Measurements from ENCODE around the gene WDR27. TPM values are rescaled to one million over a fixed set of nuclear protein-coding genes. Genes with fewer than 3 reads are reported as not detected.

Gene WDR27
- total and polyA plus RNA-seq, 10 of the 15 experiments (the other 5 are each of a cell fraction or from before 2014, with no cell fraction given): 1.9 to 33.2 (median 19.0) TPM

DNA sequence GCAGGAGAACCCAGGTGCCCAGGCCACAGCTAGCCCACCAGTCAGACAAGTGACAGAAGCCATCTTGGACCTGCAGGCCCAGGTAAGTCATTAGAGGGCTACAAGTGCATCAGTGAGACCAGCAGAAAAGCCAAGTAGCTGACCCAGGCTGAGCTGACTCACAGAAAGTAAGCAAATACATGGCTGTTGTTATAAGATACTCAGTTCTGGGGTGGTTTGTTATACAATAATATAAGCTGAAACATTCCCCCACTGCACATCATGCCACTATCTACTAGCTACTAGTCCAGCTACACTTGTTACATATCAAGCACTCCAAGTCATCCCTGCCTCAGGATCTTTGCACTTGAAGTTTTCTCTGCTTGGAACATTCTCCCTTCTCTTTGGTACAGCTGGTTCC, 39.5 kb upstream of the WDR27 start:
- Histone ChIP-seq H2AFZ (ENCODE audit: control insufficient read depth, low read depth, low read length) (no peak overlapping the region), H3K4me2 (ENCODE audit: control insufficient read depth, insufficient read depth) (no peak overlapping the region), H3K36me3 (ENCODE audit: control insufficient read depth in 2 of 2, insufficient read depth in 2 of 2, low read length in 1 of 2) (no peaks in the 10 kb centered on the region), H3K27ac (ENCODE audit: control insufficient read depth, insufficient read depth) (no peak overlapping the region), H3K9me3 (replicated peaks; ENCODE audit: control insufficient read depth, insufficient read depth, low read length) (no peaks in the 10 kb centered on the region), H3K4me3 (no peak overlapping the region), H3K4me1 (ENCODE audit: control insufficient read depth, insufficient read depth, low read length) (no peaks in the 10 kb centered on the region), H4K20me1 (ENCODE audit: control insufficient read depth, insufficient read depth) (no peaks in the 10 kb centered on the region), H3K9ac (ENCODE audit: control insufficient read depth, insufficient read depth, low read length) (no peak overlapping the region), H3K27me3 (replicated peaks in 1 of 2; ENCODE audit: control insufficient read depth in 2 of 2, insufficient read depth in 2 of 2, low read length in 1 of 2) (no peaks in the 10 kb centered on the region), H3K79me2 (ENCODE audit: control insufficient read depth, insufficient read depth, low read length) (no peaks in the 10 kb centered on the region)
- intact Hi-C loops (cut with micrococcal nuclease; ENCODE audit: unreplicated experiment) (no loop called here), in situ Hi-C loops (cut with MboI) (no loop called here)
- FAIRE-seq (no peak), ATAC-seq (no peak), DNase-seq (ENCODE audit: low read depth, low spot score) (no peak)
- TF ChIP-seq SRF (IDR thresholded peaks at IDR 0.05; ENCODE audit: low read depth in 2 of 2, low read length in 2 of 2) (no peak), EZH2 (IDR thresholded peaks at IDR 0.05; ENCODE audit: borderline replicate concordance, control insufficient read depth, low read depth, low read length) (no peak), BRCA1 (IDR thresholded peaks at IDR 0.05; ENCODE audit: low read depth, low read length) (no peak), ASH2L (IDR thresholded peaks at IDR 0.05; ENCODE audit: borderline replicate concordance, low read depth) (no peak), IKZF1 (conservative IDR thresholded peaks at IDR 0.05) (no peak), JUNB (IDR thresholded peaks at IDR 0.05) (no peak), HDGF (IDR thresholded peaks at IDR 0.05) (no peak), CBX5 (IDR thresholded peaks at IDR 0.05; ENCODE audit: low read depth) (no peak), ZBED1 (IDR thresholded peaks at IDR 0.05; ENCODE audit: borderline replicate concordance) (no peak)
- TF ChIP-seq, protein P1, sequence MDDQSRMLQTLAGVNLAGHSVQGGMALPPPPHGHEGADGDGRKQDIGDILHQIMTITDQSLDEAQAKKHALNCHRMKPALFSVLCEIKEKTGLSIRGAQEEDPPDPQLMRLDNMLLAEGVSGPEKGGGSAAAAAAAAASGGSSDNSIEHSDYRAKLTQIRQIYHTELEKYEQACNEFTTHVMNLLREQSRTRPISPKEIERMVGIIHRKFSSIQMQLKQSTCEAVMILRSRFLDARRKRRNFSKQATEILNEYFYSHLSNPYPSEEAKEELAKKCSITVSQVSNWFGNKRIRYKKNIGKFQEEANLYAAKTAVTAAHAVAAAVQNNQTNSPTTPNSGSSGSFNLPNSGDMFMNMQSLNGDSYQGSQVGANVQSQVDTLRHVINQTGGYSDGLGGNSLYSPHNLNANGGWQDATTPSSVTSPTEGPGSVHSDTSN (IDR thresholded peaks at IDR 0.05; ENCODE audit: insufficient replicate concordance, low read depth, low read length): no peak
- TF ChIP-seq, protein P2, sequence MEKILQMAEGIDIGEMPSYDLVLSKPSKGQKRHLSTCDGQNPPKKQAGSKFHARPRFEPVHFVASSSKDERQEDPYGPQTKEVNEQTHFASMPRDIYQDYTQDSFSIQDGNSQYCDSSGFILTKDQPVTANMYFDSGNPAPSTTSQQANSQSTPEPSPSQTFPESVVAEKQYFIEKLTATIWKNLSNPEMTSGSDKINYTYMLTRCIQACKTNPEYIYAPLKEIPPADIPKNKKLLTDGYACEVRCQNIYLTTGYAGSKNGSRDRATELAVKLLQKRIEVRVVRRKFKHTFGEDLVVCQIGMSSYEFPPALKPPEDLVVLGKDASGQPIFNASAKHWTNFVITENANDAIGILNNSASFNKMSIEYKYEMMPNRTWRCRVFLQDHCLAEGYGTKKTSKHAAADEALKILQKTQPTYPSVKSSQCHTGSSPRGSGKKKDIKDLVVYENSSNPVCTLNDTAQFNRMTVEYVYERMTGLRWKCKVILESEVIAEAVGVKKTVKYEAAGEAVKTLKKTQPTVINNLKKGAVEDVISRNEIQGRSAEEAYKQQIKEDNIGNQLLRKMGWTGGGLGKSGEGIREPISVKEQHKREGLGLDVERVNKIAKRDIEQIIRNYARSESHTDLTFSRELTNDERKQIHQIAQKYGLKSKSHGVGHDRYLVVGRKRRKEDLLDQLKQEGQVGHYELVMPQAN (conservative IDR thresholded peaks at IDR 0.05): no peak
- TF ChIP-seq, protein P3, sequence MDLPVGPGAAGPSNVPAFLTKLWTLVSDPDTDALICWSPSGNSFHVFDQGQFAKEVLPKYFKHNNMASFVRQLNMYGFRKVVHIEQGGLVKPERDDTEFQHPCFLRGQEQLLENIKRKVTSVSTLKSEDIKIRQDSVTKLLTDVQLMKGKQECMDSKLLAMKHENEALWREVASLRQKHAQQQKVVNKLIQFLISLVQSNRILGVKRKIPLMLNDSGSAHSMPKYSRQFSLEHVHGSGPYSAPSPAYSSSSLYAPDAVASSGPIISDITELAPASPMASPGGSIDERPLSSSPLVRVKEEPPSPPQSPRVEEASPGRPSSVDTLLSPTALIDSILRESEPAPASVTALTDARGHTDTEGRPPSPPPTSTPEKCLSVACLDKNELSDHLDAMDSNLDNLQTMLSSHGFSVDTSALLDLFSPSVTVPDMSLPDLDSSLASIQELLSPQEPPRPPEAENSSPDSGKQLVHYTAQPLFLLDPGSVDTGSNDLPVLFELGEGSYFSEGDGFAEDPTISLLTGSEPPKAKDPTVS (IDR thresholded peaks at IDR 0.05; ENCODE audit: low read depth, low read length): no peak
- TF ChIP-seq, protein P4, sequence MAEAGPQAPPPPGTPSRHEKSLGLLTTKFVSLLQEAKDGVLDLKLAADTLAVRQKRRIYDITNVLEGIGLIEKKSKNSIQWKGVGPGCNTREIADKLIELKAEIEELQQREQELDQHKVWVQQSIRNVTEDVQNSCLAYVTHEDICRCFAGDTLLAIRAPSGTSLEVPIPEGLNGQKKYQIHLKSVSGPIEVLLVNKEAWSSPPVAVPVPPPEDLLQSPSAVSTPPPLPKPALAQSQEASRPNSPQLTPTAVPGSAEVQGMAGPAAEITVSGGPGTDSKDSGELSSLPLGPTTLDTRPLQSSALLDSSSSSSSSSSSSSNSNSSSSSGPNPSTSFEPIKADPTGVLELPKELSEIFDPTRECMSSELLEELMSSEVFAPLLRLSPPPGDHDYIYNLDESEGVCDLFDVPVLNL (IDR thresholded peaks at IDR 0.05; ENCODE audit: low read depth, low read length): no peak
- RAD21 ChIA-PET (ENCODE audit: unreplicated experiment): no interaction called here
- SMC1A ChIA-PET (ENCODE audit: uncharacterized antibody, unreplicated experiment): interaction anchor here (0.6 kb wide), 1 partner anchor 25 kb away, joined by 3 read pairs; no protein-coding TSS in a partner anchor
- BruUV-seq (replicated peaks): no TSS peak
- CTCF ChIA-PET: interaction anchor here (1.3 kb wide), 1 partner anchor 91 kb away, joined by 3 read pairs; no protein-coding TSS in a partner anchor
- POLR2A ChIA-PET: interaction anchor here (0.8 to 0.9 kb wide), 2 partner anchors 8 to 15 kb away, joined by 3 to 4 read pairs; no protein-coding TSS in a partner anchor
